Stimulated activated CD8-positive, alpha-beta memory T cell treated with anti-CD3 and anti-CD28 coated beads, Interleukin-7, amount 100 ng/mL, for 4 hours (primary cell): ENCODE measurements around the gene TSEN34.
"Not testable (repeated sequence)": the region's sequence is repeated elsewhere in the genome, so short reads cannot be mapped to it uniquely, and the experiment has no call there.

Experiments used
- DNase-seq, 2 donors: peaks; one replicate each; pipeline ENCODE4 v3.0.0-alpha.2; 2020; ENCODE audit warnings: low read depth in 2 of 2

TSEN34 gene

GRCh38 chr19:54160854-54161253 is 30.3 kb upstream of the TSEN34 start:
- no peak for DNase-seq

- DNase-seq, result peak; percentile 67 to 74
Measured at GRCh38 chr19:54162241-54162805, 28.8 kb upstream of the TSEN34 start.

DNA sequence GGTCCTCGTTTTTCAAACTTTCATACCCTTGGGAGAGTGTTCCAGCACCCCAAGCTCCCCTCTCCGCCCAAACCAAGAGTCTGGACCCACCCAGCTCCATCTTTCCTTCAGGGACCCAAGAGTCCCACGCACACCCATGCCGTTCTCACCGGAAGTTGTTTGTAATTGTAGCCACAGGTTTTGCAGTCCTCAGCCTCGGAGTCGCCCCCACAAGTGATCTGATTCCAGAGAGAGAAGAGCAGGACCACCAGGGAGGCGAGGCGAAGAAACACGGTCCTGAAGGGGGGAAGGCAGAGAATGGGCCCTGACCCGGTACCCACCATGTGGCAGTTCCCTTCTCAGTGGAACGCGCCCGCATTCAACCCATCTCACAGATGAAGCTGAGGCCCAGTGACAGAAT is 28.2 kb upstream of the TSEN34 start:
- no peak for DNase-seq

DNA sequence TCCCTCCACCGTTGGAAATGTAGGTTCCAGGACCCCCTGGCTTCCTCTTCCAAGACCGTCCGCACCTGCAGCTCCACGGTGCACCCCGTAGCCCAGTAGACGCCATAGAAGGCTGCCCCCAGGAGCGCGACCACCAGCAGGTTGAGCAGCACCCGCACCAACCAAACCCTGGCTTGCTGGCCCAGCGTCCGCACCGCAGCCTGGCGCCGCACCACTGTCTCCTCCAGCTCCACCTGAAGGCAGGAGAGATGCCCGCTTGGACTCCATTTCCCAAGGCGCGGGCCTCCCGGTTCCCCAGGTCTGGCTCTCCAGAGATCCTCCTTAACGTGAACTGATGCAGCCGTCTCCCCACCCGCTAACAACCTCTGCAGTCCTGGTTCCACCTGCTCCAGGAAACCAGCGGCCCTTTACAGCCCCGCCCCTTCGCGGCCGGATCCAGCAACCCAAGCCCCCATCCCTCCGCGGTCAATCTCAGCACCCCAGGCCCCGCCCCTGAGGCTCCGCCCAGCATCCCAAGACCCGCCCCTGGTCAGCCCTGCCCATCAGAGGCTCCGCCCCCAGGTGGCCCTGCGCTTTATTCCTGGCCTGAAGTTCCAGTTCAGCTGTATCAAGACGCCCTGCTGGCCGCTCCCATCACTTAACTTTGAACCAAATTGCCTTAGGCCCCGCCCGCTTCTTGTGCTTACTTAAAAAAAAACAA is 26.6 kb upstream of the TSEN34 start:
- DNase-seq, result peak; percentile 25 to 39

DNA sequence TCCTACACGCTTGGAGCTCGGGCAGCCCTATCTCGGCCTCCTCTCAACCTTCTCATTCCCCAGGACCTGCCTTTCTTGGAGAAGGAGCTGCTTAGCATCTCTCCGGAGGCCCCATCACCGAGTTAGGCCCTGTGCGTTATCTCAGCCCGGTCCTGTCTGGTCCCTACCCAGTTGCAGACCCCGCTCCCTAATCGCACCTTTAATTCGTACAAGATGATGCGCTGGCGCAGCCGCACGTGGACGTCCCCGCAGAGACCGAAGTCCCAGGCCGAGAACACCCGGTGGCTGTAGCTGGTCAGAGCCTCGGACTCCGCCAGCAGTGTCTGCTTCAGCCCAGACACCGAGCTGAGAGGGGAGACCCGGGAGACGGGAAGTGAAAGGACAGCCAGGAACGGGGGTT is 25.9 kb upstream of the TSEN34 start:
- no peak for DNase-seq

GRCh38 chr19:54168174-54168917 is 22.8 kb upstream of the TSEN34 start:
- peak; percentile 77 to 78 for DNase-seq

- no peak for DNase-seq
Measured at GRCh38 chr19:54169149-54169740, 21.9 kb upstream of the TSEN34 start.

- DNase-seq, result not testable (repeated sequence)
Measured at GRCh38 chr19:54171736-54172431, 19.2 kb upstream of the TSEN34 start.

DNA sequence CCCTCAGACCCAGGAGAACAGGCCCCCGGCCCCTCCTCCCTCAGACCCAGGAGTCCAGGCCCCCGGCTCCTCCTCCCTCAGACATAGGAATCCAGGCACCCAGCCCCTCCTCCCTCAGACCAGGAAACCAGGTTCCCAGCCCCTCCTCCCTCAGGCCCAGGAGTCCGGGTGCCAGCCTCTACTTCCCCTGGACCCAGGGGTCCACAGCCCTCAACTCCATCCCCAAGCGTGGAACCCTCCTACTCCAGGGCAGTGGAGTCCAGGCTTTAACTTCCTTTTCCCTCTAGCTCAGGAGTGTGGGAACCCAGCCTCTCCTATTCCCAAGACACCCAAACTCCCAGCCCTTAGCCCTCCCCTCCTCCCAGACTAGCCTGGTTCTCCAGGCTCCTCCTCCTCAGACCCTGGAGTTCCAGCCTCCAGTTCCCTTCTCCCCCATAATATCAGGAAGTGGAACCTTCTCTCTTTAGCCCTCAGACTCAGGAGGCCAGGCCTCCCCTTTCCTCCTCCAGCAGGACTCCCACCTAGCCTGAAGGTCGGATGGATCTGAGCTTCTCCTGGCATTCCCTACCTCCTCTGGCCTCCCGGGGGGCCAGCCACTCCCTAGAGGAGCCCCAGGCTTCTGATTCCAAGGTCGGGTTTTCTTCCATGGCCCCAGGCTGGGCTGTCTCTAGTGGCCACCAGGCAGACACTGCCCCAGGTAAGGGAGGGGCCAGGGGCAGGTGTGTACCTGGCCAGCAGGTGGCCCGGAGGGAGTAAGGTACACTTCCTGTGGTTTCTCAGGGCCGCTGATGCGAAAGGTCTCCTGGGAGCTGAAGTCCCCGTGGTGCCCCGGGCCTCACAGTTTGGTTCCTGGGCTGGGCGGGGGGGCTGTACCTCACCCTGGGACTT is 18.4 kb upstream of the TSEN34 start, which contains the start of gene TMC4:
TSS of gene TMC4 (minus strand) at position 690 of the 888 bp plus-strand sequence. CDS start at position 647, 43 bp downstream.
- no peak for DNase-seq

DNA sequence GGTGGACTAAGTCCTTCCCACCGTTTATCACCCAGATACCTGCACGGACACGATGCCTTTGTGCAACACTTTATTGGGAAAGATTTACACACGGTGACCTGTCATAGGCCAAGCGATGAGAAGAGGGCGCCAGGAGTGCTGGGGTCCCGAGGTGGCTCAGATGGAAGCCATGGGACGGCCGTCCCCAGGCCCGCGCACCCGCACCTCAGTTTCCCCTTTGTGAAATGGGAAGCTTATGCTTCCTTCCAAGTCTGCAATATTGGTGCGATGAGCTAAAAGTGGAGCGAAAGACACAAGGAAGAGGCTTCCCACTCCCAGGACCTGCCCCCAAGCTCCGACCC is 17.8 kb upstream of the TSEN34 start:
- no peak for DNase-seq

GRCh38 chr19:54173951-54174834 is 16.9 kb upstream of the TSEN34 start:
- DNase-seq, result no peak

DNA sequence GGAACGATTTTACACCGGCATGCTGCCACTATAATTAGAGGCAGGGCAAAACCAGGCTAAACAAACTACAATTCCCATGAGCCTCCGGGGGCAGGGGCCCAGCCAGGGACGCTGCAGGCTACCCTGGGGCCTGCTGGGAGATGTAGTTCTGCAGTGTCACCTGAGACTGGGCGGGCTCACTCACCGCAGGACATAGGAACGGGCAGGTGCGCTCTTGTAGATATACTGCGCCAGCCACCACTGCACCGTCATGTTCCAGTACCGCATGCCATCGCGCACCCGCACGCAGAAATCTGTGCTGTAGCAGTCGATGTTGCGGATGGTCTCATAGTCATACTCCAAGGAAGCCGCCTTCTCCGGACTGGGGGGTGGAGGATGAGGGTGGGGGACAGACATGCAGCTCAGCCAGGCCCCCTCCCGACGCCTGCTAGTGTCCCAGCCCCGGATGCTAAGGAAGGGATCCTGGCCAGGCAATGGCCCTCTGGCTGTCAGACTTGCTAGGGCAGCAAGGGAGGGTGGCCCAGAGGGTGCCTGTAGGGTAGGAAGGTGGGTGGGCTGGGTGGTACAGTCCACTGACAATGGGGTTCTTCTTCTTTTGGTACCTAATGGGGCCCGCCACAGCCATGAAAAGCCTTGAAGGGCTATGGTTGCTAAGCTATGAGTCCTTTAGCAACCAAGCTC is 12.4 kb upstream of the TSEN34 start:
- no peak for DNase-seq

DNA sequence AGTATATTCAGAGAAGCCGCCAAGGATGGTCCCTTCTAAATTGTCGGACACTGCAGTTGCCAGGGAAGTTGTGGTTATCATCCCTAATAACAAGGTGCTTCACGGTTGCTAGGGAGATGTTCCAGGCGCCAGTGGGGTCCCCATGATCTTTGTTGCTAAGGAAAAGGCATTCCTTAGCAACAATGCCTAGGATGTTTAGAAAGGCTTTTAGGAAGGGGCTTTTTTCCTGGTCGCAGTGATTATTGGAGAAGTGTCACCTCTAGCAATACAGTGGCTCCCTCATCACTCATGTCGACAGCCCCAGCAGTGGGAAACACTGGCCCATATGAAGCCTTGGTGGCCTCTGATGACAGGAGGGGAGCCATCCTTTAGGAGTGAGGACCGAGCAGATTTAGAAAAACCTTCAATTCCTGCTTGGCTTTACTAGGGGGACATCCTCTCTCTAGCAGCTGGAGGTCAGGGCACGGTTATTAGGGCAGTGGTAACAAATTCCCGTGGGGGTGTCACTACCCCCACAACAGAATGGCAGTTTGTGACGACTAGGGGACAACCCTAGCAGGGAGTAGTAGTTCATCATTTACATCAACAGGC is 11.8 kb upstream of the TSEN34 start:
- no peak for DNase-seq

GRCh38 chr19:54179921-54180461 is 11.1 kb upstream of the TSEN34 start:
- no peak for DNase-seq

DNA sequence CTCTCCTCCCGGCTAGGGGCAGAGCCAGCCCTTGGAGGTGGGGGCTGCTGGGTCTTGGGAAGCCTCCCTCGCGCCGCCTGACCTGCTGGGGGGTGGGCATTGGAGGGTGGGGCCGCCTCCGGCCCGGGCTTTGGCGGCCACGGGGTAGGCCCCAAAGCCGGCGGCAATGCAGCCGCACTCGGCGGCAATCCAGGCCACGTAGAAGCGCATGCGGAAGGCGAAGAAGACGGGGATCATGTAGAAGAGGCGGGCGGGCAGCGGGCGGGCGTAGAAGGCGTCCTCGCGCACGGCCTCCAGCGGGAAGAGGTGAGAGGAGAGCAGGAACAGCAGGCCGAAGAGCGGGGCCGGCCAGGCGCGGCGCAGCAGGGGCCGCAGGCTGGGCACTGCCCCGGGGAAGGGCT is 10.4 kb upstream of the TSEN34 start:
- DNase-seq, result no peak

- not testable (repeated sequence) for DNase-seq
Measured at GRCh38 chr19:54181894-54182293, 9.2 kb upstream of the TSEN34 start.

- no peak for DNase-seq
Measured at GRCh38 chr19:54183431-54183830, 7.7 kb upstream of the TSEN34 start.

DNA sequence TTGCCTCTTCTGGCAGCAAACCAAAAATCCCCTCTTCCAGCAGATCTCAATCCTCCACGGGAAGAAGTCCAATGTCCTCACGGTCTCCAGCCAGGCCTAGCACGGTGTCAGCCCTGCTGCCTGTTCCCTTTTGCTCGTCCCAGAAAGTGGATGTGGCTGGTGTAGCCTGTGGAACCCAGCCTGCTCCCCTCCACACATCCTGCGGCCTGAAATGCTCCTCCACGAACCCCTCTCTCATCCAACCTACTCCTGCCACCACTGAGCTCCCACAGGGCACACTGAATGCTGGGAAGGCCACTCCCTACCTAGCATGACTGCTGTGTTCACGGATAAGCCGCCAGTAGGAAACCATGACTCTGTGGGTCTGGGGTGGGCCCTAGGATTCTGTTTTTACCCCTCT is 4.8 kb upstream of the TSEN34 start:
- DNase-seq, result no peak

GRCh38 chr19:54186934-54187381 is 4.2 kb upstream of the TSEN34 start:
- no peak for DNase-seq
